H1 (cell line): Measurements from ENCODE around the gene SLC28A1. TPM values are rescaled to one million over a fixed set of nuclear protein-coding genes. Genes with fewer than 3 reads are reported as not detected.

Experiments
- EGR1 ChIP-seq: IDR thresholded peaks from 2 replicates; pipeline ENCODE4 v1.6.1; 2011; ENCODE audit warnings: low read depth, low read length, borderline replicate concordance
- HDAC6 ChIP-seq: IDR thresholded peaks from one replicate; pipeline ENCODE4 v1.7.1; 2012; ENCODE audit warnings: low read depth, mild to moderate bottlenecking, inconsistent platforms, low read length, moderate library complexity
- PHF8 ChIP-seq: fragments of 200-600 bp; sonication (generic); conservative IDR thresholded peaks from 2 replicates; pipeline ENCODE4 v1.7.1; 2012; ENCODE audit warnings: low read depth, mild to moderate bottlenecking, inconsistent platforms, low read length, moderate library complexity
- polyA plus RNA-seq, 7 experiments: library from polyadenylated mRNA; depleted of rRNA in 3 of 7; stranded (reverse) in 5 of 7; unstranded in 2 of 7; fragments of >200 nt in 5 of 7; fragments of 200-250 nt in 2 of 7; gene quantifications; 1 replicate in 5 of 7; 2 replicates in 1 of 7; 4 replicates in 1 of 7; pipeline versions ENCODE4 v1.2.1 to v1.2.3, GENCODE V29; 2011 to 2013; ENCODE audit warnings: missing spikeins in 2 of 7, mixed read lengths in 2 of 7
- total RNA-seq: library from RNA; stranded (reverse); fragmentation: NEBNext Ultra II Directional; extraction: Animal tissue kit (Norgen Biotek cat#: 25700); gene quantifications from 2 replicates; pipeline ENCODE4 v1.2.1, GENCODE V29; 2021

Gene SLC28A1
- total and polyA plus RNA-seq, 2 of the 8 experiments (the other 6 are each of a cell fraction or from before 2014, with no cell fraction given) = 0.09 TPM; not detected in 1

- no peak for TF ChIP-seq HDAC6
- TF ChIP-seq PHF8 = no peak
- TF ChIP-seq EGR1 = no peak
- TF ChIP-seq, all 59 proteins: peak for 0
Observed at GRCh38 chr15:84953136-84953535, 68.7 kb downstream of the SLC28A1 start (continued).
